Tongue (tissue), 2 donors: Measurements from ENCODE around the gene SERPINE1. TPM values are rescaled to one million over a fixed set of nuclear protein-coding genes. Genes with fewer than 3 reads are reported as not detected.
"Not testable (repeated sequence)": the region's sequence is repeated elsewhere in the genome, so short reads cannot be mapped to it uniquely, and the experiment has no call there.

Experiments used
- DNase-seq: peaks from one replicate; pipeline ENCODE4 v3.0.0-alpha.2; 2015
- total RNA-seq: library from RNA; depleted of rRNA; stranded (reverse); fragments of >200 nt; gene quantifications from one replicate; pipeline ENCODE4 v1.2.3, GENCODE V29; 2014

The SERPINE1 gene
- total RNA-seq = 5.4 TPM

GRCh38 chr7:101126651-101127459 lies at the start of gene SERPINE1:
SERPINE1 (plus strand) TSS chr7:101127104; CDS start chr7:101128394, 1,290 bp downstream.
- DNase-seq = peak; percentile 97

GRCh38 chr7:101077303-101078086 lies 49.4 kb upstream of the SERPINE1 start:
- peak; percentile 81 for DNase-seq

- no peak for DNase-seq
Observed at GRCh38 chr7:101081432-101081831, 45.5 kb upstream of the SERPINE1 start.

- DNase-seq = no peak
Observed at GRCh38 chr7:101084865-101085161, 42.1 kb upstream of the SERPINE1 start.

GRCh38 chr7:101085162-101085964 lies 41.5 kb upstream of the SERPINE1 start, which contains the start of gene TRIM56:
TRIM56 (plus strand) TSS chr7:101085481; CDS start chr7:101087313, 1,832 bp downstream.
- peak; percentile 89 for DNase-seq

DNA sequence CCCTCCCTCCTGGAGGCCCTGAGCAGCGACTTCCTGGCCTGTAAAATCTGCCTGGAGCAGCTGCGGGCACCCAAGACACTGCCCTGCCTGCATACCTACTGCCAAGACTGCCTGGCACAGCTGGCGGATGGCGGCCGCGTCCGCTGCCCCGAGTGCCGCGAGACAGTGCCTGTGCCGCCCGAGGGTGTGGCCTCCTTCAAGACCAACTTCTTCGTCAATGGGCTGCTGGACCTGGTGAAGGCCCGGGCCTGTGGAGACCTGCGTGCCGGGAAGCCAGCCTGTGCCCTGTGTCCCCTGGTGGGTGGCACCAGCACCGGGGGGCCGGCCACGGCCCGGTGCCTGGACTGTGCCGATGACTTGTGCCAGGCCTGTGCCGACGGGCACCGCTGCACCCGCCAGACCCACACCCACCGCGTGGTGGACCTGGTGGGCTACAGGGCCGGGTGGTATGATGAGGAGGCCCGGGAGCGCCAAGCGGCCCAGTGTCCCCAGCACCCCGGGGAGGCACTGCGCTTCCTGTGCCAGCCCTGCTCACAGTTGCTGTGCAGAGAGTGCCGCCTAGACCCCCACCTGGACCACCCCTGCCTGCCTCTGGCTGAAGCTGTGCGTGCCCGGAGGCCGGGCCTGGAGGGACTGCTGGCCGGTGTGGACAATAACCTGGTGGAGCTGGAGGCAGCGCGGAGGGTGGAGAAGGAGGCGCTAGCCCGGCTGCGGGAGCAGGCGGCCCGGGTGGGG lies 39.4 kb upstream of the SERPINE1 start:
- DNase-seq = no peak

- DNase-seq = no peak
Observed at GRCh38 chr7:101088069-101088425, 38.9 kb upstream of the SERPINE1 start.

DNA sequence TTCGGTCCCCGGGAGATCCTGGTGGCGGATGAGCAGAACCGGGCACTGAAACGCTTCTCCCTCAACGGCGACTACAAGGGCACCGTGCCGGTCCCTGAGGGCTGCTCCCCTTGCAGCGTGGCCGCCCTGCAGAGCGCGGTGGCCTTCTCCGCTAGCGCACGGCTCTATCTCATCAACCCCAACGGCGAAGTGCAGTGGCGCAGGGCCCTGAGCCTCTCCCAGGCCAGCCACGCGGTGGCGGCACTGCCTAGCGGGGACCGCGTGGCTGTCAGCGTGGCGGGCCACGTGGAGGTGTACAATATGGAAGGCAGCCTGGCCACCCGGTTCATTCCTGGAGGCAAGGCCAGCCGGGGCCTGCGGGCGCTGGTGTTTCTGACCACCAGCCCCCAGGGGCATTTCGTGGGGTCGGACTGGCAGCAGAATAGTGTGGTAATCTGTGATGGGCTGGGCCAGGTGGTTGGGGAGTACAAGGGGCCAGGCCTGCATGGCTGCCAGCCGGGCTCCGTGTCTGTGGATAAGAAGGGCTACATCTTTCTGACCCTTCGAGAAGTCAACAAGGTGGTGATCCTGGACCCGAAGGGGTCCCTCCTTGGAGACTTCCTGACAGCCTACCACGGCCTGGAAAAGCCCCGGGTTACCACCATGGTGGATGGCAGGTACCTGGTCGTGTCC lies 37.9 kb upstream of the SERPINE1 start:
- no peak for DNase-seq

DNA sequence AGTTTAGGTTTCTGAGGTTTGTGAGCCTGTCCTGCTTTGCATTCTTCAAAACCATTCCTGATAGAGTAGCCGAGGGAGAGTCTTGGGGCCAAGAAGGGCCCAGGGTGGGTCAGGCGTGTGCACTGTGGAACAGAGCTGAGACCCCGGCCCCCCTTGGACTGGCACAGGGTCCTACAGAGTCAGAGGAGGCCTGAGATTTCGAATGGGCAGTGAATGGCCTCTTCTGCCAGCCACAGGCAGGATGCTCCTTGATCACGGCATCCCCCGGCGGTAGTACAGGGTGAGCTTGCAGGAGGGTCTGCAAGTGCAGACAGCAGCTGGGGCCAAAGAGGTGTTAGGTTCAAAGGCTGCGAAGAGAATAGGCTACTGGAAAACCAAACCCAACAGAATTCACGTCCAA lies 37.0 kb upstream of the SERPINE1 start:
- no peak for DNase-seq

DNA sequence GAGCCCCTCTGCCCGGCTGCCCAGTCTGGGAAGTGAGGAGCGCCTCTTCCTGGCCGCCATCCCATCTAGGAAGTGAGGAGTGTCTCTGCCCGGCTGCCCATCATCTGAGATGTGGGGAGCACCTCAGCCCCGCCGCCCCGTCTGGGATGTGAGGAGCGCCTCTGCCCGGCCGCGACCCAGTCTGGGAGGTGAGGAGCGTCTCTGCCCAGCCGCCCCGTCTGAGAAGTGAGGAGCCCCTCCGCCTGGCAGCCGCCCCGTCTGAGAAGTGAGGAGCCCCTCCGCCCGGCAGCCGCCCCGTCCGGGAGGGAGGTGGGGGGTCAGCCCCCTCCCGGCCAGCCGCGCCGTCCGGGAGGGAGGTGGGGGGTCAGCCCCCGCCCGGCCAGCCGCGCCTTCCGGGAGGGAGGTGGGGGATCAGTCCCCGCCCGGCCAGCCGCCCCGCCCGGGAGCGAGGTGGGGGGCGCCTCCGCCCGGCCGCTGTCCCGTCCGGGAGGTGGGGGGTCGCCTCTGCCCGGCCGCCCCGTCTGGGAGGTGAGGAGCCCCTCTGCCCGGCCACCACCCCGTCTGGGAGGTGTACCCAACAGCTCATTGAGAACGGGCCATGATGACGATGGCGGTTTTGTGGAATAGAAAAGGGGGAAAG lies 34.5 kb upstream of the SERPINE1 start:
- not testable (repeated sequence) for DNase-seq

GRCh38 chr7:101093906-101094305 lies 33.0 kb upstream of the SERPINE1 start:
- no peak for DNase-seq

- no peak for DNase-seq
Observed at GRCh38 chr7:101094376-101094775, 32.5 kb upstream of the SERPINE1 start.

GRCh38 chr7:101094791-101095375 lies 32.0 kb upstream of the SERPINE1 start:
- peak; percentile 62 for DNase-seq

DNA sequence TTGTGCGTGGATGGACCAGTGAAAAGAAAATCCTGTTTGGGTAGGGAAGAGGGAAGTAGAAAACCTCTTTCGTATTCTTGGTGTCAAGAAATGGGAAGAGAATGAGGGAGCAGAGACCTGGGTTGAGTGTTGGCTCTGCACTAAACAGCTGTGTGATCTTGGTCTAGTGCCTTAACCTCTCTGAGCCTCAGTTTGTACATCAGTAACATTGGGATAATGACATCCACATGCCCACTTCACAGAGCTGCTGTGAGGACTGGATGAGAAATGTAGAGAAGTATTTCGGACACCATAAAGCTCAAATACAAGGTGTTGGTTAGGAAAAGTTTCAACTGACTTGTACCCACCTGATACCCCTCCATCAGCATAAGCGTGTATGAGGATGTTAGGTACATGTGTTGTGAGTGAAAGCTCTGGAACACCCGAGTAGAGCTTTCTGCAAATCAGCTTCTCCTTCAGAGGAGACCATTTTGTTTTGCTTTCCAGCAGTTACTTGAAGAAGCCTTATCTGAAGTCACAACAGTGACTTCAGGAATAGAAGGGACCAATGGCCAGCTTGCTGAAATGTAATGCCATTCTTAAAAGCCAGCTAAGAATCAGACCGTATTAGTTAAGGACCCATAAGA lies 30.5 kb upstream of the SERPINE1 start:
- DNase-seq = no peak

GRCh38 chr7:101096957-101097347 lies 30.0 kb upstream of the SERPINE1 start:
- DNase-seq = no peak

DNA sequence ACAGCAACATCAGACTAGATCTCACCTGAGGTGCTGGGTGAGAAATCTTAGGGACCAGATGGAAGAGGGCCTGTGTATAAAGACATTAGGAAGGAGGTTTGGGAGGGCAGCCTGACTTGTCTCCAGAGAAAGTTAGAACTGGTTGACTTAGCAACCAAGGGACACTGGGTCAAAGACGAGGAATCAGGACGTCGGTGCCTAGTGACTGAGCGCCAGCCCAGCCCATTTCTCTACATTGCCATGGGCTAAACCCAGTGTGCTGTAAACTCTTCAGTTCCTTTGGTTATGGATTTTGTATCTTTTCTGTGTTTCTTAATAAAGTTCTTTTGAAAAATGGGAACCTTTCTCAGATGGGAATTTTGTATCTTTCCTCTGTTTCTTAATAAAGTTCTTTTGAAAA lies 29.3 kb upstream of the SERPINE1 start:
- DNase-seq = no peak

GRCh38 chr7:101099969-101100781 lies 26.7 kb upstream of the SERPINE1 start:
- peak; percentile 90 for DNase-seq

GRCh38 chr7:101100858-101101847 lies 25.8 kb upstream of the SERPINE1 start:
- no peak for DNase-seq
